Testis (tissue), 2 donors: ENCODE measurements around the gene IL18.

ENCODE experiments used
- CTCF ChIP-seq, 3 experiments: fragments of 450-650 bp in 2 of 3; fragments of 200-600 bp in 1 of 3; sonication (generic) in 1 of 3; IDR thresholded peaks; one replicate each; pipeline ENCODE4 v1.5.1; 2016 to 2019; ENCODE audit warnings: antibody characterized with exemption in 3 of 3, mild to moderate bottlenecking in 2 of 3, moderate library complexity in 1 of 3
- POLR2A ChIP-seq: fragments of 450-650 bp; IDR thresholded peaks from one replicate; pipeline ENCODE4 v1.6.1; 2017; ENCODE audit warnings: antibody characterized with exemption, mild to moderate bottlenecking, moderate library complexity

DNA sequence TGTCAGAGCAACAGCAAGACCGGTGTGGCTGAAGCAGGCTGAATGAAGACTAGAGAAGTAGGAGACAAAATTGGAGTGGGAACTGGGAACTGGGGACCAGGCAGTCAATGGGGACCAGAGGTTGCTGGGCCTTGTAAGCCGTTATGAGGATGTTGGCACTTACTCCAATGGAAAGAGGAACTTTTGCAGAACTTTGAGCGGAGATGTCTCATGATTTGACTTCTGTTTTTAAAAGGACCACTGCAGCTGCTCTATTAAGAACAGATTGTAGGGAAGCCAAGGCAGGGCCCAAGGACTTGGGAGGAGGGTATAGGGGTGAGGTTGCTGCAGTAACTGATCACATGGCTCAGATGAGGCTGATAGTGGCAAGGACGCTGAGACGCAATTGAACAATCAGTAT, 34.2 kb downstream of the IL18 start:
- TF ChIP-seq CTCF (IDR thresholded peaks at IDR 0.05) (no peak), POLR2A (no peak)
